HT-29 (cell line): ENCODE measurements around the gene RHOC. TPM values are rescaled to one million over a fixed set of nuclear protein-coding genes. Genes with fewer than 3 reads are reported as not detected.

Experiments
- DNase-seq: peaks from one replicate; pipeline ENCODE4 v3.0.0-alpha.2; 2015; ENCODE audit warnings: low spot score
- total RNA-seq: library from RNA; depleted of rRNA; stranded (reverse); fragments of >200 nt; shearing (Covaris generic); gene quantifications from 2 replicates; pipeline ENCODE4 v1.2.3, GENCODE V29; 2014

Gene RHOC
- total RNA-seq, 1 experiment from 2014 or later: 385 TPM

DNA sequence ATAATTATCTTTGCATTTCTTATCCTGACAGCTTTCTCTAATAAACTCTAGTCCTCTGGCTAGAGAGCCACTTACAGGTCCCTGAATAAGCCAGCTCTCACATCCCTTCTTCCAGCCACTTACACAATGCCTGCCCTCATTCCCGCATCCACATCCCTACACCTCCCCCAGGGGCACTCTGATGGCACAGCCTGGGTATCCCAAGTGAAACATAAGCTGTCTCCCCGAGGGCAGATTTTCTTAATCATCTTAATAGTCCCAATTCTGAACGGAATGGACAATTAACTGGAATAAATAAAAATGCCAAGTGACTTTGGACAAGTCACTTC lies 4.9 kb downstream of the RHOC start:
- no peak for DNase-seq

DNA sequence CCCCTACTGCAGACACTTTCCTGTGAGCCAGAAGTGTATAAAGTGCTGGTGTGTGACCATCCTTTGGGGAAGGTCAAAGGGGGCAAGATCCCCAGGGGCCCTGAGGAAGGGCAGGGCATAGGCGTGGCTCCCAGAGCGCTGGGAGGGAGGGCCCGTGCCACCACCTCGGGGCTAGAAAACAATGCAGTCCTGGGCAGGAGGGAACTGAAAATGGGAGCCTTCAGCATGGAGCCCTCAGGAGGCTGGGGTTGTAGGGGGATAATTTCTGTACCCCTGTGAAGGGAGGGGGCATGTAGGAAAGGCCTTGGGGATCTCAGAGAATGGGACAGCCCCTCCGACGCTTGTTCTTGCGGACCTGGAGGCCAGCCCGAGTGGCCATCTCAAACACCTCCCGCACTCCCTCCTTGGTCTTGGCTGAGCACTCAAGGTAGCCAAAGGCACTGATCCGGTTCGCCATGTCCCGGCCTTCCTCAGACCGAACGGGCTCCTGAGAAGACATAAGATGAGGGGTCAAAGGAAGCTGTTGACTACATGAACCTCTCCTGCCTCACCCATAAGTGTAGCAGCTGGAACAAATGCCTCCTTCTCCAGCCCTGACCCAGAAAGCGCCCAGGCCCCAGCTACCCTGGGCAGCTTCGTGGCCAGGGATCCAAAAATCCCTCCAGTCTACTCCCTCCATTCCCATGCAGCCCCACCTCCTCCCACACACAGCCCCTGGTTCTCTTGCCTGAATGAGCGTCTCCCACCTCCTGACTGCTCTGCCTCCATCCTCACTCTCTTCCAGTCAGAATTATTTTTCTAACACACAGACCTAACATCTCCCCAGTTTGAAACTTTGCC lies 5.5 kb downstream of the RHOC start:
- DNase-seq: no peak

DNA sequence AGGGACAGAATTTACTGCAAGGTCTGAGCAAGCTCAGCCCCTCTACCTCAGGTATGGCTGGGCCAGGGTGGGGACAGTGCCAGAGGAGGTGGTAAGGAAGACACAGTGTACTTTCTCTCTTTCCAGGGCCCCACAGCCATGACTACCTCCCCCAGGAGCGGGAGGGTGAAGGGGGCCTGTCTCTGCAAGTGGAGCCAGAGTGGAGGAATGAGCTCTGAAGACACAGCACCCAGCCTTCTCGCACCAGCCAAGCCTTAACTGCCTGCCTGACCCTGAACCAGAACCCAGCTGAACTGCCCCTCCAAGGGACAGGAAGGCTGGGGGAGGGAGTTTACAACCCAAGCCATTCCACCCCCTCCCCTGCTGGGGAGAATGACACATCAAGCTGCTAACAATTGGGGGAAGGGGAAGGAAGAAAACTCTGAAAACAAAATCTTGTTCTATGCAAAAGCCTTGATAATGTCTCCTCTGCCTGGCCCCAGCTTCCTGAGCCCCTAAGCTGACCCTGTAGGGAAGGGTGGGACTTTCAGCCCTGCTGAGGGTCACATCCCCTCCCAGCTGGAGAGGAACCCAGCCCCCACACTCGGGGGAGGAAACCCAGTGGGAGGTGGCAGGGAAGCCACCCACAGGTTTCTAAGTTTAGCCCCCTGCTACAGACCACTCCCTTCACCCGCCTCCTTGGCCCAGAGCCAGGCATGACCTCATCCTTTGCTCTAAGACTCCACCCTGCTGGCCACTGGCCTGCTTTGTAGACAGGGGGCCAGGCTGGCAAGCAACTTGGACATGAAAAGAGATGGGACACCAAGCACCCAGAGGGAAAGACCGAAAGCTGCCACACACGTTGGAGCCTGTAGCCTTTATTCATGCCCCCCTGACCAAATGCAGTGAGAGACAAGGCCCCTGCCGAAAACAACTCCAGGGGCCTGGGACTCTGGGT lies 6.4 kb downstream of the RHOC start:
- peak; percentile 92 for DNase-seq

DNA sequence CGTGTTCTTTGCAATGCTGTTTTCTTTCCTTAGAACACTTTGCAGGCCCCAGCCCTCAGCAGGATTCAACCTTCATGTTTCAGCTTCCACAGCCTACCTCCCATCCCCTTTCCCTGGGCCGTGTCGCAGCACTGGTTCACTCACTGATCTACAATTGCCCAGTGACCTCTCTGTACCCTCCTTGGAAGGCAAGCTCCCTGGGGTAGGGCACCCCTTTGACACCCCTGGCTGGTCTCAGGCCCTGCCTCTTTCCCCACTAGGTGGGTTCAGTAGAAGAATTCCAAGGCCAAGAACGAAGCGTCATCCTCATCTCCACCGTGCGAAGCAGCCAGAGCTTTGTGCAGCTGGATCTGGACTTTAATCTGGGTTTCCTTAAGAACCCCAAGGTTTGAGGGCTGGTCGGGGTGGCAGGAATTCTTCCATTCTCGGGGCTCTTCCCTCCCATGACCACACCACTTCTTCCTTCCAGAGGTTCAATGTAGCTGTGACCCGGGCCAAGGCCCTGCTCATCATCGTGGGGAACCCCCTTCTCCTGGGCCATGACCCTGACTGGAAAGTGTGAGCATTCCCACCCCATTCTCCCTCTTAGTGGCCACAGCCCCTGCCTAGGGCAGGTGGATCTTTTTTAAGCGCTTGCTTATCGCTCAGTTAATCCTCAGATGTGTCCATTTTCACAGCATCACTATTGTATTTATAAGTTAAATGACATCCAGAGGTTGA lies 7.3 kb downstream of the RHOC start:
- no peak for DNase-seq

DNA sequence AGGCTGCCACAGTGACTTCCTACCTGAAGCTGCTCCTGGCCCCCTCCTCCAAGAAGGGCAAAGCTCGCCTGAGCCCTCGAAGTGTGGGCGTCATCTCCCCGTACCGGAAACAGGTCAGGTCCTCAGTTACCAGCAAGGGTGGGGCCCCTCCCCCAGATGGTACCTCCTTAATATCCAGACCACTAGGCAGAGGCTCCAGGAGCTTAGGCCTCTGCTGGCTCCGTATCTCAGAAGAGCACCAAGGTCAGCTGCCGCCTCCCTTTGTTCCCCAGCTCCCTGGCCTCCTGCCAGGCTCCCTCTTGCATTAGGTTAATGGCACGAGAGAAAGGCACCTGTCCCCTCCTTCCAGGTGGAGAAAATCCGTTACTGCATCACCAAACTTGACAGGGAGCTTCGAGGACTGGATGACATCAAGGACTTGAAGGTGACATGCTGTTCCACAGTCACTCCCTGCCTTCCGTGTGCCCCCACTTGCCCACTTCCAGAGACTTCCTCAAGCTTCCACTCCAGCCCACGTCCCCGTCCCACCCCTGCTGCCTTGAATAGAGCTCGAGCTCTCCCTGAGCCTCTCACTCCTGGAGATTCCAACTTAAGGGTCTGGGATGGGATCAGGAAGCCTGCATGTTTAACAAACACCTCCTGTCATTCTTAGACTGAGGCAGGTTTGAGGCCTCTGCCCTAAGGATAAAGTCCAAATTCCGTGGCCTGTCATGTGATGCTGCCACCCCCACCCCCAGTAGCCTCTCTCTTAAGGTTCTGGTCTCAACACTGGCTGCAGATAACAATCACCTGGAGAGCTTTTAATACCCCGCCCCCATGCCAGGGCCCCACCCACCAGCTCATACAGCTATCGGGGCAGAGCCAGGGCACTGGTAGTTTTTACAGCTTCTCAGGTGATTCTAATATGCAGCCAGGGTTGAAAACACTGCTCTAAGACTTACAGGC lies 8.3 kb downstream of the RHOC start:
- peak; percentile 88 for DNase-seq

DNA sequence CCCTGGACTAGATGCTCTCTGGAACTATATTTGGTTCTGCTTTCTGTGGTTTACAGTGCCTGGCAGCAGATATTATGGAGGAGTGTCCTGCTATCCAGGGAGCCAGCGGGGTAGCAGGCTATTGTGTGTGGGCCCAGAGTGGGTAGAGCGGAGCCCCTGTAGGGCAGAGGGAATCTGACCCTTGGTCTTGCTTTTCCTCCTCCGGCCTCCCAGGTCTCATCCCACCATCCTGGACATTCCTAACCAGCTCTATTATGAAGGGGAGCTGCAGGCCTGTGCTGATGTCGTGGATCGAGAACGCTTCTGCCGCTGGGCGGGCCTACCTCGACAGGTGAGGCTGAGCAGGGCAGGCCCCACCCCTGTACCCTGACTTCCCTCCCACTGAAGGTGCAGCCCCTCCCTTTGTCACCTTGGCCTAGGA lies 9.1 kb downstream of the RHOC start:
- DNase-seq: no peak

DNA sequence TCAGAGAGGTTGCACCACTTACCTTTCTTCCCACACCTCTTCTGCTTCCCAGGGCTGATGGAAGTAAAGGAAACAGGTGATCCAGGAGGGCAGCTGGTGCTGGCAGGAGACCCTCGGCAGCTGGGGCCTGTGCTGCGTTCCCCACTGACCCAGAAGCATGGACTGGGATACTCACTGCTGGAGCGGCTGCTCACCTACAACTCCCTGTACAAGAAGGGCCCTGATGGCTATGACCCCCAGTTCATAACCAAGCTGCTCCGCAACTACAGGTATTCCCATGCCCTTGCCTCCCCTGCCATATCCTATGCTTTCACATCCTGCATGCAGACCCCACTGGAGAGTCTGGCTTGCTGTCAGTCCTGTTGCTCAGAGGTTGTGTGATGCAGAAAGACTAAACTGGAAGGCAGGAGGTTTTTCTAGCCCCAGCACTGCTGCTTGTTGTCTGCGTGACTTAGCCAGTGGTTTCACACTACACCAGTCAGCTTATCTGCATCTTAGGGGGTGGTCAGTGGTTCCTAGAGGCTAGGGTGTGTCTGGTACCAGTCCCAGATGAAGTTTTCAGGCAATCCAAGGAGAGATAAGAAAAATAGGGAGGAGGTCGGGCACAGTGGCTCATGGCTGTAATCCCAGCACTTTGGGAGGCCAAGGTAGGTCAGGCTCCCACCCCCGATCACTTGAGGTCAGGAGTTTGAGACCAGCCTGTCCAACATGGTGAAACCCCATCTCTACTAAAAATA lies 10.2 kb downstream of the RHOC start:
- no peak for DNase-seq

DNA sequence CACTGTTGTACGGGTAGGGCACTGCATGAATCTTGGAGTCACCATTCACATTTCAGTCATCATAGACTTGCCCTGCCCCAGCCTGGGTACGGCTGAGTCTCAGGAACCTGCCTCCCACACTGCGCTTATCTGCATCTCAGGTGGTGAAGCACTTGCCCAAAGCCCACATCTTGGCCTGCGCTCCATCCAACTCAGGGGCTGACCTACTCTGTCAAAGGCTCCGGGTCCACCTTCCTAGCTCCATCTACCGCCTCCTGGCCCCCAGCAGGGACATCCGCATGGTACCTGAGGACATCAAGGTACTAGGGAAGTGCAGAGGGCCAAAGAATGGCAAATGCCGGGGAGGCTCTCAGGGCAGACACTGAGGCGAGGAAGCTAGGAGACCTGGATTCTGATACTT lies 11.7 kb downstream of the RHOC start:
- no peak for DNase-seq

DNA sequence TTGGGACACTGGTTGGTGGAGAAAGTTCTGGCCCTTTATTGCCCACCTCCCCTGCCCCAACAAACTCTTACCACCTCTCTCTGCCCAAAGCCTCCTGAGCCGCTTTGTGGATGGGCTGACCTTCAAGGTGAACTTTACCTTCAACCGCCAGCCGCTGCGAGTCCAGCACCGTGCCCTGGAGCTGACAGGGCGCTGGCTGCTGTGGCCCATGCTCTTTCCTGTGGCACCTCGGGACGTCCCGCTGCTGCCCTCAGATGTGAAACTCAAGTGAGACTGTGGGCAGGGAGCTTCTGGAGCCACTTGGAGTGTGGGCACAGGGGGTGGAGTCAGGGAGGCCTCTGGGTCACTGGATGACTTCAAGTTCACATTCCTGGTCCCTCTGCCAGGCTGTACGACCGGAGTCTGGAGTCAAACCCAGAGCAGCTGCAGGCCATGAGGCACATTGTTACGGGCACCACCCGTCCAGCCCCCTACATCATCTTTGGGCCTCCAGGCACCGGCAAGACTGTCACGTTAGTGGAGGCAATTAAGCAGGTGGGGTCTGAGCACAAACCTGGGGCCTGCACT lies 12.5 kb downstream of the RHOC start:
- no peak for DNase-seq

DNA sequence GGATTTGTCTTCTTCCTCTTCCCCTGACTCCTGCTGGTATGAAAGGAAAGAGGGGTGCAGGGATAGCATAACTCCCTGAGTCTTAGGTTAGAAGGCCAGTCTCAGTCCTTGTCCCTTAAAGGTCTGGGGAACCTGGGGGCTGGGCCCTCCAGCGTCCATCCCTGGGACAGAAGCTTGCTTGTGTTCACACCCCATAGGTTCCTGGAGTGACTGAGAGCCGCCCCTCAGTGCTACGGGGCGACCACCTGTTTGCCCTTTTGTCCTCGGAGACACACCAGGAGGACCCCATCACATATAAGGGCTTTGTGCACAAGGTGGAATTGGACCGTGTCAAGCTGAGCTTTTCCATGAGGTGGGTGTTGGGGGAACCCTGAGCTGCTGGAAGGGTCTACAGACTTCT lies 13.1 kb downstream of the RHOC start:
- no peak for DNase-seq

DNA sequence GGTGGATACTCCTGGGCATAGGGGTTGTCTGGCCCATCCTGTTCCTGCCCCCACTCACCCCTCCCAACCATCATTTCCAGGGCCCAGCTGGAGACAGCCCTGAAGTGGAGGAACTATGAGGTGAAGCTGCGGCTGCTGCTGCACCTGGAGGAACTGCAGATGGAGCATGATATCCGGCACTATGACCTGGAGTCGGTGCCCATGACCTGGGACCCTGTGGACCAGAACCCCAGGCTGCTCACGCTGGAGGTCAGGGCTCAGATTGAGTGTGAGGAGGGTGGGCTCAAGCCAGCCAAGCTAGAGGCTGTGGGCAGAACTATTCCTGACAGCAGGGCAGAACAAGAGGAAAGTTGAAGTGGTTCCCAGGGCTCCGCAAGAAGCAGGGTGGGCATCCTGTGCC lies 14.2 kb downstream of the RHOC start:
- DNase-seq: no peak

DNA sequence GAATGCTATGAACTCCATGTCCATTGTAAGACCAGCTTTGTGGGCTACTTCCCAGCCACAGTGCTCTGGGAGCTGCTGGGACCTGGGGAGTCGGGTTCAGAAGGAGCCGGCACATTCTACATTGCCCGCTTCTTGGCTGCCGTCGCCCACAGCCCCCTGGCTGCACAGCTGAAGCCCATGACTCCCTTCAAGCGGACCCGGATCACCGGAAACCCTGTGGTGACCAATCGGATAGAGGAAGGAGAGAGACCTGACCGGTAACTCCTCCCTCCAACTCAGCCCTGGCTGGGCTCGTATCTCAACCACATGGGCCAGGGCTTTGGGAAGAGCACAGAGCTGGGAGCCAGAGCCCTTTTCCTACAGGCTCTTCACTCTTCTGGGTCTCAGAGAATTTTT lies 17.1 kb downstream of the RHOC start:
- DNase-seq: no peak

DNA sequence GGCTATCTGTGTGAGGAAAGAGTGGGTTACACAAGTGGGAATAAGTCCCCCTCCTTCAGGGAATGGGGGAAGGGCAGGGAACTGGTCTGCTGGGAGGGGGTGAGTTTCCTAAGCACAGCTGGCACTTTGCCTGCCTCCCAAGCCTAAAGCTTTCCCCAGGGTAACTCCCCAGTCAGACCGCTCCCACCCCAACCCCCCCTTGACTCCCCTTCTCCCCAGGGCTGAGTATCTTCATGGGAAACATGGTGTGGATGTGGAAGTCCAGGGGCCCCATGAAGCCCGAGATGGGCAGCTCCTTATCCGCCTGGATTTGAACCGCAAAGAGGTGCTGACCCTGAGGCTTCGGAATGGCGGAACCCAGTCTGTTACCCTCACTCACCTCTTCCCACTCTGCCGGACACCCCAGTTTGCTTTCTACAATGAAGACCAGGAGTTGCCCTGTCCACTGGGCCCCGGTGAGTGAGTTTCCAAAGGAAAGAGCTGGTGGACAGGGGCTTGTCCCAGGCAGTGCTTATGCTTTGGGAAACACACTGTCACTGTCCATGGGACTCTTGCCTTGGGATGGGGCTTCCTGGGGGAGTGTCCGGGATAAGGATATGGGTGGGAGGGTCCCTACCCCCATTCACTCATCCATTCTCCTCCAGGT lies 17.6 kb downstream of the RHOC start:
- no peak for DNase-seq

DNA sequence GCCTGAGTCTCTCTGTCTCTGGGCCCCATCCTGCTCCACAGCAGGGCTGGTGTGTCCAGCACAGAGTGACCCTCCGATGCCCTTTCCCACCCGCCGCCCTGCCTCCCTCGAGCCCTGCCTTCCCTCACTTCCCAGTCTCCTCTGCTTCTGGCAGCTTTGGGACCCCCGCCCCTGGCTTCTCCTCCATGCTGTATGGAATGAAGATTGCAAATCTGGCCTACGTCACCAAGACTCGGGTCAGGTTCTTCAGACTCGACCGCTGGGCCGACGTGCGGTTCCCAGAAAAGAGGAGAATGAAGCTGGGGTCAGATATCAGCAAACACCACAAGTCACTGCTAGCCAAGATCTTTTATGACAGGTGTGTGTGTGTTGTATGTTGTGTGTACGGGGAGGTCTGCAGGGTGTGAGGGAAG lies 18.1 kb downstream of the RHOC start:
- DNase-seq: no peak

DNA sequence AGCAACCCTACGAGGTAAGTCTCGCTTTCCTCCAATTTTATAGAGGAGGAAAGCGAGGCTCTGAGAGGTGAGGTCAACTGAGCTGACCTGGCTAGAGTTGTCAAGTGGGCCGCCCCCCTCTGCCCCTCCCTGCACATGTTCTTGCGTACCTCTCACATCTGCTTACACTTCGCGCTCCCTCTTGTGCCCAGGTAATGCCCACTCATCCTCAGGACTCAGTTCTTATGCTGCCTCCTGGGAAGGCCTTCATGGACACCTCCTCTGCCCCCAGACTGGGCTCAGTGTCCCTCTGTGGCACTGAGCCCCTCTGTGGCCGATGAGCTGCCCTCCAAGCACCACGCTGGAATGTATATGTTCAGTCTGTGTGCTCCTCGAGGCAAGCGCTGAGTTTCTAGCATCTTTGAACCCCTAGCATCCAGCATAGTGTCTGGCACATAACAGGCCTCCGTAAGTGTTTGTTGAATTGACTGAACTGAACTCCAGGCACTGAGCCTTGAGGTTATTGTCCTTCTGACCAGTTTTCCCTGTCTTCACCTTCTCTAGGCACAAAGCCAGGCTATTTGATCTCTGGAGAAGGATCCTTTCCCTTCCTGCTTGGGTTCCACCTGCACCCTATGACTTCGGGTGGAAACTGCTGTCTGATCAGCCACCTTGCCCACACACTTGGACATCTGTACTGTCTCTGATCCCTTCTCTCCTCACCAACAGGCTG lies 19.0 kb downstream of the RHOC start:
- DNase-seq: no peak

DNA sequence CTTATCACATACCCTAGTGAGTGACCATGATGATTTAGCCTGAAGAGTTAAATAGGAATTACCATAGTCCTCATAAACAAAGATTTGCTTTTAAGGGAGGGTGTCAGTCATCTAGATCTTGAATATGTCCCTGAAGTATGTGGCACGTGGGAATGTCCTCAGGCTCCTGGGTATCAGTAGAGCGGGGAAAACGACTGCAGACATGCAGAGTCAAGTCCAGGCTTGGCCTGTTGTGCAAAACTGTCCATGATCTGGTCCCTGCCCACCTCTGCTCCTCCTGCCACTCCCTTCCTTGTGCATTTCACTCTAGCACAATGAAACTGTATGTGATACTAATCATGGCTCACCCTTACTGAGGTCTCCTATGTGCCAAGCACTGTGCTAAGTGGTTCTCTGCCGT lies 19.6 kb downstream of the RHOC start:
- DNase-seq: no peak

DNA sequence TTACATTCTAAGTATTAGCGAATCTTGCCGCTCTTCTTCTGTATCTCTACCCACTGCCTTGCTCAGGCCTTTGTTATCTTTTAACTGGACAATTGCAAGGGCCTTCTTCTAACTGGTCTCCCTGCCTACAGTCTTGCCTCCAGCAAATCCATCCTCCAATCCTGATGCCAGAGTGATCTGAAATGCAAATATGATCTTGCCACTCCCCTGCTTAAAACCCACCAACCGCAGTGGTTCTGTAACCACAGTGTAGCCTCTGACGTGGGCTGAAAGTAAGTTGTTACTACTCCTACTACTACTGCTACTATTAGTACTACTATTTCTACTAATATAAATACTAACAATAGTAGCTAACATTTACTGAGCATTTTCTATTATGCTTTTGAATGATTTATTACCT lies 20.1 kb downstream of the RHOC start:
- no peak for DNase-seq

DNA sequence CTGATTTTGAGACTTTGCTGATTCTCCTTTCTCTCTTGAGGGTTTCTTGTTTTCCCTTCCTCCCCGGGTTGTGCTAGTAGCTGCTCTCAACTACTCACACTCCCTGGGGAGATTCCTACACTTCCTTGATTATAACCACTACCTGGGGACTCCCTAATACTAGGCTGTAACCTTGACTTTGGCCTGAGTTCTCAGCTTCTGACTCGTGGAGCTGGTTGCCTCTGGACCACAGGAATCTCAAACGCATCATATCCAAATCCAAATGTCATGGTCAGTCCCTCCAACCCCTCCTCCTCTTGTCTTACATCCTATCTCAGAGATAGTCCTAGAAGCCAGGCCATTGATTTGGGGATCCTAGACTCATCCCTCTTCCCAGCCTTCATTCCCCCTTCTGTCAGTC lies 20.5 kb downstream of the RHOC start:
- no peak for DNase-seq

DNA sequence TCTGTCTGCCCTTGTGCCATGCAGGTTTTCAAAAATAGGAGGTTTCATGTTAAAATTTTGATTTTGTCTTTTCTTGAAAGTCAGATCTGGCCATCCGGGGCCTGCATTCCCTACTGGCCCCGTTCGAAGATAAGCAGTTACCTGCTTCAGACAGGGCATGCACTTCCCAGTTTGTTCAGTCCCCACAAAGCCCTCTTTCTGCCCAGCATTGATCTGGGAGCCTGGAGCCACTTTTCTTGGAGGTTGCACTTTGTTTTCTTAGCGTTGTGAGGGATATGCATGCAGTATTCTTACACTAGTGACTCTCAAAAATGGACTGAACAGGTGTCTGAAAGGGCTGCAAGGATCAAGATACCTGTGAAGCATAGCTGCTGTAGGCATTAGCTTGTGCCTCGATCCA lies 21.0 kb downstream of the RHOC start:
- DNase-seq: no peak
